Effector memory CD8-positive, alpha-beta T cell (primary cell): ENCODE data around the gene MRPL46.
"Not testable (repeated sequence)": the region's sequence is repeated elsewhere in the genome, so short reads cannot be mapped to it uniquely, and the experiment has no call there.

ENCODE experiments used
- ATAC-seq: fragments of 150-1000 bp; cut with Tn5 transposase; replicated peaks from 2 replicates; pipeline ENCODE4 v1.10.0; 2021; ENCODE audit warnings: mild to moderate bottlenecking, moderate library complexity
- DNase-seq, 3 experiments: peaks; one replicate each; pipeline ENCODE4 v3.0.0; 2021
- H3K27ac Mint-ChIP-seq, 2 donors: one replicate each; pipeline ENCODE4 v1.8.0; 2022; ENCODE audit warnings: mild to moderate bottlenecking in 2 of 2, mixed read lengths in 2 of 2, moderate library complexity in 2 of 2
- H3K27me3 Mint-ChIP-seq, 2 donors: one replicate each; pipeline ENCODE4 v1.8.0; 2022; ENCODE audit warnings: mixed read lengths in 2 of 2
- H3K36me3 Mint-ChIP-seq: one replicate; pipeline ENCODE4 v1.8.0; 2022; ENCODE audit warnings: mild to moderate bottlenecking, moderate library complexity, mixed read lengths; ENCODE audit not compliant: insufficient read depth
- H3K4me1 Mint-ChIP-seq, 2 donors: one replicate each; pipeline ENCODE4 v1.8.0; 2022; ENCODE audit warnings: low read depth in 2 of 2, mixed read lengths in 2 of 2
- H3K4me3 Mint-ChIP-seq, 2 donors: one replicate each; pipeline ENCODE4 v1.8.0; 2022; ENCODE audit warnings: mild to moderate bottlenecking in 2 of 2, mixed read lengths in 2 of 2, moderate library complexity in 2 of 2
- H3K9me3 Mint-ChIP-seq, 2 donors: one replicate each; pipeline ENCODE4 v1.8.0; 2022; ENCODE audit warnings: mixed read lengths in 2 of 2

Gene MRPL46

GRCh38 chr15:88448991-88449461 is 18.2 kb downstream of the MRPL46 start:
- no peaks in the 10 kb centered on the region for H3K9me3 Mint-ChIP-seq
- H3K27ac Mint-ChIP-seq = no peak overlapping the region
- DNase-seq (no peak), ATAC-seq (no peak)
- peaks cover 3 to 4% of the 10 kb centered on the region in 2 donors for H3K4me1 Mint-ChIP-seq
- H3K36me3 Mint-ChIP-seq = no peaks in the 10 kb centered on the region
- peaks cover 13 to 34% of the 10 kb centered on the region in 2 donors for H3K27me3 Mint-ChIP-seq
- no peak overlapping the region for H3K4me3 Mint-ChIP-seq

GRCh38 chr15:88447741-88448140 is 19.4 kb downstream of the MRPL46 start:
- no peak for DNase-seq
- Mint-ChIP-seq H3K27ac (no peak overlapping the region), H3K4me1 (peaks cover 3 to 4% of the 10 kb centered on the region in 2 donors), H3K27me3 (peaks cover 23 to 47% of the 10 kb centered on the region in 2 donors), H3K9me3 (peaks cover 0 to 10% of the 10 kb centered on the region in 2 donors), H3K36me3 (no peaks in the 10 kb centered on the region), H3K4me3 (no peak overlapping the region)
- no peak for ATAC-seq

- ATAC-seq = no peak
- H3K9me3 Mint-ChIP-seq = peaks cover 0 to 10% of the 10 kb centered on the region in 2 donors
- H3K4me1 Mint-ChIP-seq = peaks cover 3 to 4% of the 10 kb centered on the region in 2 donors
- H3K27me3 Mint-ChIP-seq = peaks cover 26 to 51% of the 10 kb centered on the region in 2 donors
- no peak for DNase-seq
- no peaks in the 10 kb centered on the region for H3K36me3 Mint-ChIP-seq
- no peak overlapping the region for H3K27ac Mint-ChIP-seq
- no peak overlapping the region for H3K4me3 Mint-ChIP-seq
These were observed 20.0 kb downstream of the MRPL46 start for GRCh38 chr15:88447206-88447605.

GRCh38 chr15:88441076-88441730 is 26.0 kb downstream of the MRPL46 start:
- Mint-ChIP-seq H3K4me3 (no peak overlapping the region), H3K4me1 (no peaks in the 10 kb centered on the region), H3K27me3 (peaks cover 55 to 75% of the 10 kb centered on the region in 2 donors), H3K36me3 (no peaks in the 10 kb centered on the region), H3K27ac (no peak overlapping the region), H3K9me3 (peaks cover 0 to 10% of the 10 kb centered on the region in 2 donors)
- DNase-seq (no peak), ATAC-seq (no peak)

GRCh38 chr15:88440021-88440420 is 27.2 kb downstream of the MRPL46 start:
- ATAC-seq = no peak
- DNase-seq = no peak
- Mint-ChIP-seq H3K4me1 (no peaks in the 10 kb centered on the region), H3K27me3 (peaks cover 60 to 74% of the 10 kb centered on the region in 2 donors), H3K27ac (no peak overlapping the region), H3K4me3 (no peak overlapping the region), H3K36me3 (no peaks in the 10 kb centered on the region), H3K9me3 (peaks cover 0 to 10% of the 10 kb centered on the region in 2 donors)

- no peak overlapping the region for H3K27ac Mint-ChIP-seq
- H3K4me3 Mint-ChIP-seq = no peak overlapping the region
These were observed 29.0 kb downstream of the MRPL46 start for GRCh38 chr15:88438181-88438580.

GRCh38 chr15:88434106-88434505 is 33.1 kb downstream of the MRPL46 start:
- not testable (repeated sequence) for DNase-seq, H3K9me3 Mint-ChIP-seq, H3K27ac Mint-ChIP-seq, ATAC-seq, H3K4me3 Mint-ChIP-seq, H3K4me1 Mint-ChIP-seq, H3K36me3 Mint-ChIP-seq
- peaks cover 47 to 60% of the 10 kb centered on the region in 2 donors for H3K27me3 Mint-ChIP-seq

More at GRCh38 chr15:88438181-88438580, 29.0 kb downstream of the MRPL46 start:
- ATAC-seq (no peak), DNase-seq (no peak)
- H3K36me3 Mint-ChIP-seq = no peaks in the 10 kb centered on the region
- H3K4me1 Mint-ChIP-seq = no peaks in the 10 kb centered on the region
- peaks cover 0 to 4% of the 10 kb centered on the region in 2 donors for H3K9me3 Mint-ChIP-seq
- H3K27me3 Mint-ChIP-seq = peaks cover 51 to 76% of the 10 kb centered on the region in 2 donors

GRCh38 chr15:88433046-88433685 is 34.0 kb downstream of the MRPL46 start:
- DNase-seq = no peak
- H3K4me1 Mint-ChIP-seq = no peaks in the 10 kb centered on the region
- no peak overlapping the region for H3K4me3 Mint-ChIP-seq
- ATAC-seq = no peak
- no peaks in the 10 kb centered on the region for H3K9me3 Mint-ChIP-seq
- H3K27ac Mint-ChIP-seq = no peak overlapping the region
- H3K27me3 Mint-ChIP-seq = peaks cover 49 to 60% of the 10 kb centered on the region in 2 donors
- H3K36me3 Mint-ChIP-seq = no peaks in the 10 kb centered on the region

- DNase-seq = no peak
- H3K9me3 Mint-ChIP-seq = no peaks in the 10 kb centered on the region
- H3K4me3 Mint-ChIP-seq = no peak overlapping the region
These were observed 35.7 kb downstream of the MRPL46 start for GRCh38 chr15:88431441-88431840.

GRCh38 chr15:88430051-88430450 is 37.1 kb downstream of the MRPL46 start:
- Mint-ChIP-seq H3K27ac (no peak overlapping the region), H3K4me3 (no peak overlapping the region), H3K27me3 (peaks cover 28 to 58% of the 10 kb centered on the region in 2 donors), H3K36me3 (no peaks in the 10 kb centered on the region), H3K9me3 (no peaks in the 10 kb centered on the region), H3K4me1 (no peaks in the 10 kb centered on the region)
- DNase-seq = no peak
- ATAC-seq = no peak

More at GRCh38 chr15:88431441-88431840, 35.7 kb downstream of the MRPL46 start:
- H3K27ac Mint-ChIP-seq = no peak overlapping the region
- H3K36me3 Mint-ChIP-seq = no peaks in the 10 kb centered on the region
- ATAC-seq = no peak
- no peaks in the 10 kb centered on the region for H3K4me1 Mint-ChIP-seq
- H3K27me3 Mint-ChIP-seq = peaks cover 35 to 60% of the 10 kb centered on the region in 2 donors

GRCh38 chr15:88428805-88429605 is 38.2 kb downstream of the MRPL46 start:
- Mint-ChIP-seq H3K4me3 (no peak overlapping the region), H3K36me3 (no peaks in the 10 kb centered on the region), H3K4me1 (no peaks in the 10 kb centered on the region), H3K27me3 (peaks cover 28 to 57% of the 10 kb centered on the region in 2 donors), H3K9me3 (no peaks in the 10 kb centered on the region), H3K27ac (no peak overlapping the region)
- DNase-seq (no peak), ATAC-seq (no peak)

GRCh38 chr15:88428053-88428452 is 39.1 kb downstream of the MRPL46 start:
- Mint-ChIP-seq H3K4me3 (no peak overlapping the region), H3K27ac (no peak overlapping the region), H3K36me3 (no peaks in the 10 kb centered on the region), H3K4me1 (no peaks in the 10 kb centered on the region), H3K9me3 (no peaks in the 10 kb centered on the region), H3K27me3 (peaks cover 22 to 57% of the 10 kb centered on the region in 2 donors)
- ATAC-seq = no peak
- no peak for DNase-seq

GRCh38 chr15:88426304-88426703 is 40.9 kb downstream of the MRPL46 start:
- Mint-ChIP-seq H3K27ac (no peak overlapping the region), H3K4me3 (no peak overlapping the region), H3K36me3 (no peaks in the 10 kb centered on the region), H3K27me3 (peaks cover 22 to 53% of the 10 kb centered on the region in 2 donors), H3K4me1 (no peaks in the 10 kb centered on the region), H3K9me3 (no peaks in the 10 kb centered on the region)
- ATAC-seq (no peak), DNase-seq (no peak)
